K562 (cell line): ENCODE data around the gene GJC2. TPM values are rescaled to one million over a fixed set of nuclear protein-coding genes. Genes with fewer than 3 reads are reported as not detected.

ENCODE experiments used
- ATAC-seq: fragments of 200-7000 bp; cut with Tn5 transposase; 3 replicates; pipeline ENCODE4 v1.9.1; 2020; ENCODE audit warnings: moderate library complexity
- BruUV-seq: library from RNA; stranded (reverse); fragments of 400-500 nt; replicated peaks from 2 replicates; lab custom pipeline; 2021; lab: Mats Ljungman, UMichigan
- CTCF ChIA-PET: fragments of 300-600 bp; formaldehyde crosslinking; extraction: SDS; loops from one replicate; lab custom pipeline; 2021; ENCODE audit warnings: low intra/inter-chr PET ratio; lab: Yijun Ruan, JAX
- POLR2A ChIA-PET: fragments of 300-600, 350-650 bp; sonication (Branson Sonifier 250); formaldehyde crosslinking; extraction: SDS; loops from one replicate; lab custom pipeline; 2021; ENCODE audit warnings: antibody characterized with exemption, inconsistent platforms; lab: Yijun Ruan, JAX
- DNase-seq, 4 experiments: peaks; one replicate each; pipeline versions ENCODE4 v3.0.0 to v3.0.0-alpha.2; 2011 to 2018; ENCODE audit warnings: low spot score in 3 of 4, mixed read lengths in 3 of 4; ENCODE audit errors: extremely low read depth in 1 of 4
- FAIRE-seq: peaks from 2 replicates; lab custom pipeline; 2011; peaks lifted over from hg19 to GRCh38; lab: Jason Lieb, UNC
- H2AFZ ChIP-seq: 2 replicates; pipeline ENCODE4 v1.6.0; 2011; ENCODE audit warnings: low read depth, low read length, control low read depth, inconsistent platforms
- H3K27ac ChIP-seq: fragments of 200-600 bp; 3 replicates; pipeline ENCODE4 v1.8.0; 2011; ENCODE audit warnings: low read depth, mild to moderate bottlenecking, control low read depth, inconsistent platforms, low read length, moderate library complexity, mixed read lengths; ENCODE audit errors: extremely low read depth
- H3K27me3 ChIP-seq, 2 experiments: fragments of 300-600 bp in 1 of 2; 2 replicates in 1 of 2; 3 replicates in 1 of 2; pipeline versions ENCODE4 v1.6.0 to v1.8.0; 2011; ENCODE audit warnings: inconsistent platforms in 2 of 2, low read length in 2 of 2, mild to moderate bottlenecking in 1 of 2, mixed read lengths in 1 of 2, moderate library complexity in 1 of 2; ENCODE audit not compliant: control insufficient read depth in 2 of 2, insufficient read depth in 2 of 2
- H3K36me3 ChIP-seq: fragments of 300-600 bp; 3 replicates; pipeline ENCODE4 v1.8.0; 2011; ENCODE audit warnings: mild to moderate bottlenecking, low read length, inconsistent platforms; ENCODE audit not compliant: control insufficient read depth, insufficient read depth
- H3K4me1 ChIP-seq, 2 experiments: fragments of 200-600 bp in 1 of 2; replicated peaks in 1 of 2; 2 replicates in 1 of 2; 3 replicates in 1 of 2; pipeline versions ENCODE4 v1.5.1 to v1.8.0; 2011; ENCODE audit warnings: inconsistent platforms in 2 of 2, low read length in 2 of 2, mild to moderate bottlenecking in 1 of 2, mixed read lengths in 1 of 2, moderate library complexity in 1 of 2; ENCODE audit not compliant: control insufficient read depth in 2 of 2, insufficient read depth in 2 of 2
- H3K4me2 ChIP-seq: 2 replicates; pipeline ENCODE4 v1.6.1; 2011; ENCODE audit warnings: low read length, control low read depth, inconsistent platforms, mixed read lengths; ENCODE audit not compliant: insufficient read depth
- H3K4me3 ChIP-seq: fragments of 200-600 bp; sonication (generic), shearing (Covaris generic); 2 replicates; pipeline ENCODE4 v1.5.1; 2016; ENCODE audit warnings: control low read depth, inconsistent platforms
- H3K79me2 ChIP-seq: fragments of 200-600 bp; 3 replicates; pipeline ENCODE4 v1.8.0; 2011; ENCODE audit warnings: low read length, inconsistent platforms; ENCODE audit not compliant: control insufficient read depth, insufficient read depth
- H3K9ac ChIP-seq, 2 experiments: 2 replicates each; pipeline versions ENCODE4 v1.6.0 to v1.6.1; 2011; ENCODE audit warnings: low read depth in 2 of 2, low read length in 2 of 2, control low read depth in 1 of 2, inconsistent platforms in 1 of 2, mild to moderate bottlenecking in 1 of 2, mixed read lengths in 1 of 2; ENCODE audit not compliant: insufficient read depth in 1 of 2
- H3K9me1 ChIP-seq: one replicate; pipeline ENCODE4 v1.6.0; 2011; ENCODE audit warnings: inconsistent platforms, mild to moderate bottlenecking, low read length, moderate library complexity; ENCODE audit not compliant: control insufficient read depth, insufficient read depth
- H3K9me3 ChIP-seq: replicated peaks from 2 replicates; pipeline ENCODE4 v1.5.1; 2011; ENCODE audit warnings: low read depth, low read length, inconsistent platforms; ENCODE audit not compliant: control insufficient read depth, insufficient read depth
- H4K20me1 ChIP-seq: replicated peaks from 2 replicates; pipeline ENCODE4 v1.6.1; 2011; ENCODE audit warnings: low read length, inconsistent platforms, mixed read lengths; ENCODE audit not compliant: control insufficient read depth, insufficient read depth
- CCAR2 ChIP-seq: fragments of 200-400 bp; formaldehyde crosslinking; IDR thresholded peaks from 2 replicates; pipeline ENCODE4 v1.6.1; 2017; ENCODE audit warnings: mild to moderate bottlenecking, low read depth, low read length
- KDM2B ChIP-seq: fragments of 250-450 bp; sonication (Bioruptor Pico); IDR thresholded peaks from 2 replicates; pipeline ENCODE4 v1.8.0; 2021; ENCODE audit warnings: mild to moderate bottlenecking, moderate library complexity
- MAX ChIP-seq: sonication (generic); formaldehyde crosslinking; IDR thresholded peaks from 2 replicates; pipeline ENCODE4 v1.9.0; 2022; ENCODE audit warnings: mild to moderate bottlenecking, missing genetic modification reagents
- MEF2A ChIP-seq: IDR thresholded peaks from 2 replicates; pipeline ENCODE4 v1.6.1; 2011; ENCODE audit warnings: low read depth, mild to moderate bottlenecking, low read length, moderate library complexity; ENCODE audit not compliant: control insufficient read depth
- NFIX ChIP-seq: fragments of 250-450 bp; sonication (Bioruptor Pico); IDR thresholded peaks from 2 replicates; pipeline ENCODE4 v1.4.0; 2020; ENCODE audit warnings: low read depth, mild to moderate bottlenecking, moderate library complexity
- NKRF ChIP-seq: fragments of 450-650 bp; IDR thresholded peaks from 2 replicates; pipeline ENCODE4 v1.6.1; 2016; ENCODE audit warnings: borderline replicate concordance
- PKNOX1 ChIP-seq: fragments of 450-650 bp; IDR thresholded peaks from 2 replicates; pipeline ENCODE4 v1.6.1; 2016
- ZNF134 ChIP-seq: fragments of 250-450 bp; sonication (Bioruptor Pico); conservative IDR thresholded peaks from 2 replicates; pipeline ENCODE4 v1.4.0; 2020
- WGBS: fragments of 100-300 bp; shearing (Covaris generic); methylation state at CpG from one replicate; pipeline ENCODE4 v1.1.6; 2016; ENCODE audit warnings: low coverage, mixed read lengths; ENCODE audit not compliant: insufficient coverage; ENCODE audit errors: missing lambda C conversion rate; 5-methylcytosine and 5-hydroxymethylcytosine counted together
- in situ Hi-C: fragments of 300-500 bp; cut with MboI; formaldehyde crosslinking; loops from 4 replicates; pipeline ENCODE4 v1.15.0; 2018; ENCODE audit warnings: inconsistent platforms, mixed read lengths
- intact Hi-C: fragments of 100-400 bp; cut with micrococcal nuclease; formaldehyde crosslinking; loops from 2 replicates; pipeline ENCODE4 v1.14.2; 2022
- polyA plus RNA-seq, 8 experiments: library from polyadenylated mRNA; depleted of rRNA in 4 of 8; stranded (reverse) in 5 of 8; unstranded in 3 of 8; fragments of >200 nt; fragmentation: Nextera tagmentation in 2 of 8; fragmentation: Illumina TruSeq in 1 of 8; extraction: Ambion mirVana in 2 of 8; extraction: Trizol in 1 of 8; gene quantifications; 2 replicates each; pipeline versions ENCODE4 v1.2.1 to v1.2.3, GENCODE V29; 2011 to 2014; ENCODE audit warnings: inconsistent platforms in 1 of 8, missing spikeins in 1 of 8
- total RNA-seq, 7 experiments: library from RNA; depleted of rRNA in 6 of 7; stranded (reverse); fragments of >200 nt in 6 of 7; fragmentation: Illumina TruSeq in 2 of 7; extraction: Trizol in 2 of 7; gene quantifications; 2 replicates each; pipeline versions ENCODE4 v1.2.1 to v1.2.3, GENCODE V29; 2011 to 2021; ENCODE audit warnings: low replicate concordance in 1 of 7
- TF ChIP-seq, protein P1 (sequence below), 3 experiments: fragments of 200-800 bp in 1 of 3; sonication (Bioruptor generic) in 1 of 3; sonication (generic) in 1 of 3; formaldehyde crosslinking in 1 of 3; IDR thresholded peaks; 2 replicates each; pipeline versions ENCODE4 v1.6.1 to v1.8.0; 2016 to 2022; ENCODE audit warnings: mild to moderate bottlenecking in 2 of 3, missing compliant biosample characterization in 2 of 3, missing genetic modification characterization in 2 of 3, missing genetic modification reagents in 1 of 3

Gene GJC2
- total and polyA plus RNA-seq, 9 of the 15 experiments (the other 6 are each of a cell fraction or from before 2014, with no cell fraction given) = 0.03 to 0.62 (median 0.11) TPM; not detected in 2

DNA sequence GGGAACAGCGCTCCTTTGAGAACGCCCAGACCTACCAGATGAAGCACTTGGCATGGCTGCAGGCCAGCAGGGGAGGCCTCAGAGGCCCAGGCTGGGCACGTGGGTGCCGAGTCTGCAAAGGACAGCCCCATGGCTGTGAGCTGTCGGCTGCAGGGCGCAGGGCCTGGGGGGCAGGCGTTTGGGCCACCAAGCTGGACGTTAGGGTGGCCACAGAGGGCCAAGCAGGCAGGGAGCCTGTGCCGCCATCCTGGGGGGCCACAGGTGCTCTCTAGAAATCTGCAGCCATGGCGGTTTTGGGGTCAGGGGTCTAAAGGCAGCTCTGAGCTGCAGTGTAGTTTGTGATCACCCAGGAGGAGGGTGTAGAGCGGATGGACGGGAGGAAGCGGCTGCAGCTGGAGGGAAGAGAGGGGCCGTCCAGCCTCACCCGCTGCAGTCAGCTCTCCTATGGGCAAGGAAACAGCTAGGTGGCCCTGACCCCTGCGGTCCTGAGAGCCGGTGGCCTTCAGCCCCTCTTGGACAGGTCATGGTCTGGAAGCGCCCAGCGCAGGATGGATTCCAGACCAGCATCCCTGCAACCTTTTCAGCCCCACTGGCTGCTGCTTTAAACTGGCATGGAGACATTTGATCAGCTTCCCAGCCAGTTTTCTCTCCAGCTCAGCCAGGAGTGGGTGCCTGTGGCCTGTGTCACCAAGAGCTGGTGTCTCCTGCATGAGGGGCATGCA is 26.9 kb downstream of the GJC2 start (continued):
- no peak for TF ChIP-seq ZNF134 (CRISPR knock-in tag)
- no peak for TF ChIP-seq NFIX (CRISPR knock-in tag)
- TF ChIP-seq CCAR2 = no peak

DNA sequence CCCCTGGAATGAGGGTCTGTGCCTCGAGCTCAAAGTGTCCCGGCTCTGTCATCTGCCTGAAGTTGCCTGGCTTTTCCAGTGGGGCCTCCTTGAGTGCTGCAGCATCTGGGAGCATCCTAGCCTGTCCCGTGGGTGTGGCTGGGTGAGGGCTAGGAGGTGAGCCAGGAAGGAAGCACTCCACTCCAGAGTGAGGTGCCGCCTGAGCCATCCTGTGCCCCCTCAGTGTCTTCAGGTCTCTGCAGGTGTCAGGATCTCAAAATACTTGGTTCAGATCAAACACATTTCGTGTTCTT is 27.4 kb downstream of the GJC2 start:
- in situ Hi-C loops (no loop called here), intact Hi-C loops (no loop called here)
- Histone ChIP-seq H3K36me3 (peaks cover 10% of the 10 kb centered on the region; the same call in 2 of the 3 replicates), H2AFZ (no peak overlapping the region), H3K4me1 (peaks cover 25 to 58% of the 10 kb centered on the region in 2 experiments; a peak in 4 of 5 replicates), H3K9me1 (no peaks in the 10 kb centered on the region), H3K79me2 (peaks cover 4% of the 10 kb centered on the region; the same call in 1 of the 3 replicates), H3K9ac (no peak overlapping the region; a peak in 1 of 4 replicates), H3K27me3 (no peaks in the 10 kb centered on the region), H3K9me3 (no peaks in the 10 kb centered on the region), H3K4me3 (no peak overlapping the region), H3K4me2 (no peak overlapping the region), H4K20me1 (peaks cover 9% of the 10 kb centered on the region), H3K27ac (no peak overlapping the region)
- no peak for FAIRE-seq
- TF ChIP-seq NKRF (no peak), MAX (no peak), MEF2A (no peak), KDM2B (CRISPR knock-in tag) (no peak), PKNOX1 (no peak)
- TF ChIP-seq, protein P1, sequence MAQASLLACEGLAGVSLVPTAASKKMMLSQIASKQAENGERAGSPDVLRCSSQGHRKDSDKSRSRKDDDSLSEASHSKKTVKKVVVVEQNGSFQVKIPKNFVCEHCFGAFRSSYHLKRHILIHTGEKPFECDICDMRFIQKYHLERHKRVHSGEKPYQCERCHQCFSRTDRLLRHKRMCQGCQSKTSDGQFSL (CRISPR knock-in tag; IDR thresholded peaks at IDR 0.05) = no peak
- TF ChIP-seq, protein P1 (tag; IDR thresholded peaks at IDR 0.05) = no peak
- ChIA-PET CTCF (no interaction called here), POLR2A (interaction anchor here (0.6 to 3.7 kb wide), 8 partner anchors 11 to 1271 kb away, joined by 3 to 32 read pairs (median 3); partner anchors contain the start of gene IBA57)
- no TSS peak for BruUV-seq
- no peak for DNase-seq
- 83% methylated on average over 4 of the region's 5 CpGs for WGBS
- ATAC-seq = no peak
